AG10803 (cell line): ENCODE results near the gene ST14.
A peak's percentile ranks its signal among the peaks of the same experiment; 100 is the strongest.

Source experiments
- DNase-seq: peaks from one replicate; pipeline ENCODE4 v3.0.0; 2010; ENCODE audit warnings: low read depth
- H3K4me3 ChIP-seq: 2 replicates; pipeline ENCODE4 v1.5.1; 2011; ENCODE audit warnings: mild to moderate bottlenecking, low read length, control low read depth
- TF ChIP-seq, protein P1 (sequence below): conservative IDR thresholded peaks from 2 replicates; pipeline ENCODE4 v1.5.1; 2011; ENCODE audit warnings: mild to moderate bottlenecking, low read length, control low read depth, inconsistent platforms

ST14 gene

DNA sequence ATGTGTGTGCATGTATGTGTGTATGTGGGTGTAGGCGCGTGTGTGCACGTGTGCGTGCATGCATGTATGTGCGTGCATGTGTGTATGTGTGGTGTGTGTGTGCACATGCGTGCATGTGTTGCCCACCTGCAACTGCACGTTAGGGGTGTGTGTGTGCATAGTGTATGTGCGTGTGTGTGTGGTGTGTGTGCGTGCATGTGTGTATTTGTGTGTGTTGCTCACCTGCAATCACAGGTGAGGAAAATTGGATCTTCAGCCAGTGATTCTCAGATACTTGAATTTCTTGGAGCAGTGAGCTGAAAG, 54.3 kb downstream of the ST14 start:
- DNase-seq, result no peak

DNA sequence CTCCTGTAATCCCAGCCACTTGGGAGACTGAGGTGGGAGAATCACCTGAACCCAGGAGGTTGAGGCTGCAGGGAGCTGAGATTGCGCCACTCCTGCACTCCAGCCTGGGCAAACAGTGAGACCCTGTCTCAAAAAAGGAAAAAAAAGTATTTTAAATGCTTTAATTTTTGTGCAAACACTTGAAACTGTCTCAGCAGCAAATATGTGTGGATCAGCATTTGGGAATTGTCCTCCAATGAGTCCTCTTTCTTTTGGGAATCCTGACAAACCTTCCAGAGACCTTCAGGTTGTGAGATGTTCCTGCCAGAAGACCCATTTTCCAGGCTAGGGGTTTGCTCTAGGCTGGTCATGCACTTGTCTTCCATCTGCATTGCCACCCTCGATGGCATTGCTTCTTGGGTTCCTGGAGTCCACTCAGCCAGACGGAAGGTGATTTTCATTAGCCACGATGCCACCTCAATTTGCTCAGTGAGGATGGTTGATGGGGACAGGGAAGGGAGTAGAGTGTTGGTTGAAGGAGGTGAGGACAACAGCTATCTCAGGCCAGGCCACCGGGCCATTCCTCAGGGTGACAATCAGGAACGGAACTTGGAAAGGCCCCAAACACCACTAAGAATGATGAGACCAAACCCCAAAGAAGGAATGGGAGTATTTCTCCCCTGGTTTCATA, 55.4 kb downstream of the ST14 start:
- TF ChIP-seq, protein P1, sequence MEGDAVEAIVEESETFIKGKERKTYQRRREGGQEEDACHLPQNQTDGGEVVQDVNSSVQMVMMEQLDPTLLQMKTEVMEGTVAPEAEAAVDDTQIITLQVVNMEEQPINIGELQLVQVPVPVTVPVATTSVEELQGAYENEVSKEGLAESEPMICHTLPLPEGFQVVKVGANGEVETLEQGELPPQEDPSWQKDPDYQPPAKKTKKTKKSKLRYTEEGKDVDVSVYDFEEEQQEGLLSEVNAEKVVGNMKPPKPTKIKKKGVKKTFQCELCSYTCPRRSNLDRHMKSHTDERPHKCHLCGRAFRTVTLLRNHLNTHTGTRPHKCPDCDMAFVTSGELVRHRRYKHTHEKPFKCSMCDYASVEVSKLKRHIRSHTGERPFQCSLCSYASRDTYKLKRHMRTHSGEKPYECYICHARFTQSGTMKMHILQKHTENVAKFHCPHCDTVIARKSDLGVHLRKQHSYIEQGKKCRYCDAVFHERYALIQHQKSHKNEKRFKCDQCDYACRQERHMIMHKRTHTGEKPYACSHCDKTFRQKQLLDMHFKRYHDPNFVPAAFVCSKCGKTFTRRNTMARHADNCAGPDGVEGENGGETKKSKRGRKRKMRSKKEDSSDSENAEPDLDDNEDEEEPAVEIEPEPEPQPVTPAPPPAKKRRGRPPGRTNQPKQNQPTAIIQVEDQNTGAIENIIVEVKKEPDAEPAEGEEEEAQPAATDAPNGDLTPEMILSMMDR, result no peak
- DNase-seq, result no peak
- no peak overlapping the region for H3K4me3 ChIP-seq

More for the DNA sequence above, 54.3 kb downstream of the ST14 start:
- TF ChIP-seq, protein P1, result no peak
- H3K4me3 ChIP-seq, result no peak overlapping the region

DNA sequence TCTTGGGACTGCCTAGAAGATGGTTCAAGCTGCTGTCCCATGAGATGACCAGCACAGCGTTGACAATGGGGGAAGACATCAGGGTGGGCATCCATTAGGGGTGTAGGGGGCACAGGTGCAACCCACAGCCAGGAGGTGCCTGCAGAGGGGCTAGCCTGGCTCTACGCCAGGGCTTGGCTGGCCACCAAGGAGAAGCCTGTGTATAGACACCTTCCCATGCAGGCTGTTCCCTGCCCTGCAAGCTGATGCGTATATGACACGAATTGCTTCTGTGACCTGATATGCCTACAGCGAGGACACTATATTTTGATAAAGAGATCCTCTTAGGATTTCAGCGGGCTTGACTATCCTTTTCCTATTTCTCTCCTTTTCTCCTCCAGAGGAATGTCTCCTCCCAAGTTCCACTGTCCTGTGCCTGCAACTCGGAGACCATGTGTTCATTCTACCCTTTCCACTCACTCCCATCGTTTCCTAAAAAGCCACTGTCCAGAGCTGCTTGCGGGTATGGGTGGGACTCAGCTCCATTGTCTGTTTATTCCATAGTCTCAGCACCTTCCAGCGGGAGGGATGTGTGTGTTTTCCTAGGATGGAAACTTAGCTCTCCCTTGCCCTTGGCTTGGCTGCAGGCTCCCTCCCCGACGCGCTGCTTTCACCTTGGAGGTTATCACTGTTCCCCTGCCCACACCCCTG, 56.1 kb downstream of the ST14 start:
- TF ChIP-seq, protein P1, result no peak
- H3K4me3 ChIP-seq, result no peak overlapping the region
- DNase-seq, result no peak

DNA sequence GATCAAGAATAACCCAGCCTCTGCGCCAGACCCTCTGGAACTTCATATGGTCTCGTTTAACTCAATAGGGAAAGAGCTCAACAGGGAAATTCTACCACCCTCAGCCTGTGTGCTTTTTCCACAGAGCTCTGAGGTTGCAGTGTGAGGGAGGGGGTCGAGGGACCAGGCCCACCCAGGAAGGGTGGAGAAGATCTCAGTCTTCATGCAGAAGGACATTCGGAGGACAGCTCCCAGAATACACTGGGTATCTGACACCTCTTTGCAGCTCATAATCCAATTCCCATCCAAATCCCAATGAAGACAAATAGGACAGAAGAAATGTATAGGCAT, 56.6 kb downstream of the ST14 start:
- no peak overlapping the region for H3K4me3 ChIP-seq
- DNase-seq, result no peak
- TF ChIP-seq, protein P1, result no peak

DNA sequence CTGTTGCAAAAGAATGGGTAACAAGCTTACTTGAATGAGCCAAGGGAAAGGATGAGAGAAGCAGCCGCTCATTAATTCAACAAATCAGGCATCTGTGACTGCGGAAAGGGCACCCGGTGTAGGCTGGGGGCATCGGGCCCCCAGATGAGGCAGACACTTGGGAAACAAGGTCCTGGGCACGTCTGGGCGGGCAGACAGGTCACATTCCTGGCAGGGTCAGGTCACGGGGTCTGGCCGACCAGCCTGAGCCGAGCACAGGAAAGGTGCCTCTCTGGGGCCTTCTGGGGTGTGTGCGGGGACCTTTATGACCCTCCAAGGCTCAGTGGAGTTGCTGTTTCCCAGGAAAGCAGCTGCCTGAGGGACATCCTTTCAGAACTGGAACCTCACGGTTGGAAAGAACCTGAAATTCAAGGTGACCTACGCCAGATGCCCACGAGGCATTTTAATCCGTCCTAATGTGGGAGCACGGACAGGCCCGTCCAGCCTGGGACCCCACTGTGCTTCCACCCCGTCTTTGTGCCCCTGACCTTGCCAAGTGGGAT, 57.1 kb downstream of the ST14 start:
- peak; percentile 4 for DNase-seq
- H3K4me3 ChIP-seq, result no peak overlapping the region
- TF ChIP-seq, protein P1, result no peak

DNA sequence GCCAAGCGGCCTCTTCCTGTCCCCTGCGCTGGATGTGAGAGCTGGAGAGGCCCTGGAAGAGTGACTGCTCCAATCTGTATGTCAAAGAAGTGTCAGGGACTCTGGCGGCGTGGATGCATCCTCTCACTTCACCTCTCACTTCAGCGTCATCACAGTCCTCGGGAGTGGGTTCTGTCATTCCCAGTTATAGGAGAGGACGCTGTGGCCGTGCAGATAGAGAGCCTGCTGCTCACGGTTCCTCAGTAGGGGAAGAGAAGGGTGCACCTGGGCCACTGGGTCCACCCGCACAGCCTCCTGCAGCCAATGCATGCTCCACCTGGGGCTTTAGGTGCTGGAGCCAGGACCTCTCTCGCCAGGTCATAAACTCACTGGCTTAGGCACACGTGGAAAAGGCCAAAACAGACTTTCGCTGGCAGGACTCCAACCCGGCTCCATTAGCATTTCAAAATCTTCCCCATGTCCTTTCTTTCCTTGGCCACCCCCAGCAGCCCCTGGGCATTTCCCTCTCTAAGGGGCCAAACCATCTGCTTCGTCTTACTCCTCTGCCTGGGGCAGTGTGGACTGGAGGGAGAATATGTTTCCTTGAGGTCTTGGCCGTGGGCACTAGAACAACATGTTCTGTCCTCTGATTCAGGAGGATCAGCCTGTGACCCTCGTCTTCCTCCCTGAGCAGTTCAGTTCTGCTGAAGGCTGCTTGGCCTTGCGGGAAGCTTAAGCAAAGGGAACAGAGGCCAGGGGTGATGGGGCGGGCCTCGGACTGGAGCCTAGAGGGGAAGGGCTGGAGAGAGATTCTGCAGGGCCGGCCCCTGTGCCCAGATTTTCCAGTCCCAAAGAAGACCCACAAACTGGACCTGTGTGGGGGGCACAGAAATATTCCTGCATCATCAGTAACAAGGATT, 57.8 kb downstream of the ST14 start:
- DNase-seq, result no peak
- H3K4me3 ChIP-seq, result no peak overlapping the region
- TF ChIP-seq, protein P1, result no peak
